GM12864 (cell line): ENCODE results near the gene ANO5.

Source experiments
- DNase-seq: peaks from one replicate; pipeline ENCODE4 v3.0.0-alpha.2; 2011; ENCODE audit warnings: low read depth
- H3K4me3 ChIP-seq: 2 replicates; pipeline ENCODE4 v1.5.1; 2011; ENCODE audit warnings: mild to moderate bottlenecking, low read depth, low read length, control low read depth
- TF ChIP-seq, protein P1 (sequence below): IDR thresholded peaks from 2 replicates; pipeline ENCODE4 v1.5.1; 2011; ENCODE audit warnings: low read depth, mild to moderate bottlenecking, moderate library complexity, low read length, control low read depth, inconsistent platforms; ENCODE audit errors: missing control alignments

ANO5 gene

DNA sequence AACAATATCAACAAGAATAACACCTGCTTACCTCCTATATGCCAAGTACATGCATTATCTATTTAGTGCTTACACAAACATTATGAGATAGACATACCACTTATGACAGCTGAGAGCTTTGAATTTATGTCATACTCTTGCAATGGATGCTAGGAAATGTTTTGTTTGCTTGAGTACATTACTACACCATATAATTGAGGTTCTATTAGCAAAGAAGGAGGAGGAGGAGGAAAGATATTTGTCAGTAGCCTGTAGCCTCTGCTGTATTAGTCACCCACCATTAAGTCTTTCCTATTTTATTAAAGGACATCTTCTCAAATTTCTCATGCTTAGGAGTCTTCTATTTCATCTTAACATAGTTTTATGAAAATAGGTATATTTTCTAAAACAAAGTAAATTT lies 6.4 kb downstream of the ANO5 start:
- TF ChIP-seq, protein P1, sequence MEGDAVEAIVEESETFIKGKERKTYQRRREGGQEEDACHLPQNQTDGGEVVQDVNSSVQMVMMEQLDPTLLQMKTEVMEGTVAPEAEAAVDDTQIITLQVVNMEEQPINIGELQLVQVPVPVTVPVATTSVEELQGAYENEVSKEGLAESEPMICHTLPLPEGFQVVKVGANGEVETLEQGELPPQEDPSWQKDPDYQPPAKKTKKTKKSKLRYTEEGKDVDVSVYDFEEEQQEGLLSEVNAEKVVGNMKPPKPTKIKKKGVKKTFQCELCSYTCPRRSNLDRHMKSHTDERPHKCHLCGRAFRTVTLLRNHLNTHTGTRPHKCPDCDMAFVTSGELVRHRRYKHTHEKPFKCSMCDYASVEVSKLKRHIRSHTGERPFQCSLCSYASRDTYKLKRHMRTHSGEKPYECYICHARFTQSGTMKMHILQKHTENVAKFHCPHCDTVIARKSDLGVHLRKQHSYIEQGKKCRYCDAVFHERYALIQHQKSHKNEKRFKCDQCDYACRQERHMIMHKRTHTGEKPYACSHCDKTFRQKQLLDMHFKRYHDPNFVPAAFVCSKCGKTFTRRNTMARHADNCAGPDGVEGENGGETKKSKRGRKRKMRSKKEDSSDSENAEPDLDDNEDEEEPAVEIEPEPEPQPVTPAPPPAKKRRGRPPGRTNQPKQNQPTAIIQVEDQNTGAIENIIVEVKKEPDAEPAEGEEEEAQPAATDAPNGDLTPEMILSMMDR: no peak
- H3K4me3 ChIP-seq: no peak overlapping the region
- DNase-seq: no peak

DNA sequence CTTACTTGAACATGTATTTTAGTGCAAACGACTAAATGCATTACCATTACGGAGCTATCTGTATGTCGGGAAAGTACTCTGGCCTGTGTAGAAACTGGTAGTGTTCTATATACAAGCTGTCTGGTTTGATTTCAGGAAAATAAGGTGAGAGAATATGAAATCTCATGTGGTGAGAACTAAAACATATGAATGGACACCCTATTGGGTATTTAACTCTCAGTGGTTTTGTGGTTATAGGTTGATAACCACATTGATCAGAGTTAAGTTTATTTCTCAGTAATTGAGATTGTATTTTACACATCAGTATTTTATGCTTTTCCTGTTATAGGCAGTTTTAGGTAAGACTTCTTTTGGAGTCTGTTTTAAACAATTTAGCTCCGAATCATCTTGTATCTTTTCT lies 10.4 kb downstream of the ANO5 start:
- no peak for DNase-seq
- no peak overlapping the region for H3K4me3 ChIP-seq
- TF ChIP-seq, protein P1: no peak

DNA sequence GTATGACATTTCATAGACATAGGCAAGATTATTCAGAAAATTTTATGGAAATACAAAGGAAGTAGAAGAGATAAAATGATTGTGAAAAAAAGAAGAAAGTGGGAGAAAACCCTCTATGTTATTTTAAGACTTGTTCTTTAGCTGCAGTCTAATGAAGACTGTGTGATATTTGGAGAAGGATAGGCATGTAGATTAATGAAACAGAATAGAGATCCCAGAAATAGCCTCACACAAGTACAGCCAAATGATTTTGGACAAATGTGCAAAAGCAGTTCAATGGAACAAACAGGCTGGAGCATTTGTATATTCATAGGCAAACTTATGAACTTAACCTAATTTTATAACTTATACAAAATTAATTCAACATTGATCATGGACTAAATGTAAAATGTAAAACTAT lies 14.3 kb downstream of the ANO5 start:
- DNase-seq: no peak
- TF ChIP-seq, protein P1: no peak
- H3K4me3 ChIP-seq: no peak overlapping the region

DNA sequence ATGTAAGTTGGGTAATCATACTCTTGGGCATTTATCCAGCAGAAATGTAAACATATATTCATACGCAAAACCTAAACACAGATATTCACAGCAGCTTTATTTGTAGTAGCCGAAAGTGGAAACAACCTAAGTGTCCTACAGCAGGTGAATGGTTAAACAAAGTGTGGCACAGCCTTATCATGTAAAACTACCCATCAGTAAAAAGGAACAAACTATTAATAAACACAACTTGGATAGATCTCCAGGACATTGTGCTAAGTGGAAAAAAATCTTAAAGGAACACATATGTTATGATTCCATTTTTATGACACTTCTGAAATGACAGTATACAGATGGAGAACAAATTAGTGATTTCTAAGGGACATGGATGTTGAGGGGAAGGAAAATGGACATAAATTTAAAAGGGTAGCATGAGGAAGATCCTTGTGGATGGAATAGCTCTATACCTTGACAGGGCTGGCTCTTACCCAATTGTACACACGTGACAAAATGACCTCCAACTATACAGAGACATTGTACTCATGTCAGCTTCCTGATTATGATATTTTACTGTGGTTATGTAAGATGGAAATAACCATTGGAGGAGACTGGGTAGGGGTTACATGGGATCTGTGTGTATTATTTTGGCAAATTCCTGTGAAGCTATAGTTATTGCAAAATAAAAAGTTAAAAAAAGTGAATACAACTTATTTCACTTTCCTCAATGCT lies 15.4 kb downstream of the ANO5 start:
- TF ChIP-seq, protein P1: no peak
- DNase-seq: no peak
- H3K4me3 ChIP-seq: no peak overlapping the region

DNA sequence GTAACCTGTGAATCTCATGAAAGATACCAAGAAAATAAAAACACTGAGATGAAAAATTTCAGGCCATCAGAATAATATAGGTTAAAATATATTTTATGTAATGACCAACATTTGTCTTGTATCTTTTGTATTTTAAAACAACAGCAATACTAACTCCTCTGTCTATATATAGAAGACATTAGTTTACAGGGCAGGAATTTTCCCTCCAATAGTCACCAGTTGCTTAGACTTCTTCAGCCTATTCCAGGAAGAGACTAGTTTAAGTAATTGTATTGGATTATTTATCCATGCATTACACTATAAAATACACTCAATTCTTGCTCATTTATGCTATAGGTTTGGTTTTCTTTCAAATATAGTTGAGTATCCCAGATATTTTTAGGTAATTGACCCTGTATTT lies 24.1 kb downstream of the ANO5 start:
- H3K4me3 ChIP-seq: no peak overlapping the region
- DNase-seq: no peak
- TF ChIP-seq, protein P1: no peak

DNA sequence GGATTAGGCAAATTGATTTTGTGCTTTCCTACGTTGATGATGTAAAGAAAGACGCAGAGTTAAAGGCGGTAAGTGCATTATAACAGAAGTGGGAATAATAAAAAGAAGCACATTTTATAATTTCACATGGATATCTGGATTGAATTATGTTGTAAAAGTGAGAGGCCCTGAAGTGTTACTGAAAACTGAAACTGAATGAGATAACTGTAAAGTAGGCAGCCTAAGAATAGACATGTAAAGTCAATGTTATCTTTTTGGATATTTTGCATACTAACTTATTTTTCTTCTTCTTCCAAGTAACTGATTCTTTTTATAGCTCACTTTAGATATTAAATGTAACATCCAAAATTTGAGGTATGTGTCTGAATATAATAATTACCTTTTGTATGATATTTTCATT lies 28.3 kb downstream of the ANO5 start:
- TF ChIP-seq, protein P1: no peak
- no peak for DNase-seq
- no peak overlapping the region for H3K4me3 ChIP-seq

DNA sequence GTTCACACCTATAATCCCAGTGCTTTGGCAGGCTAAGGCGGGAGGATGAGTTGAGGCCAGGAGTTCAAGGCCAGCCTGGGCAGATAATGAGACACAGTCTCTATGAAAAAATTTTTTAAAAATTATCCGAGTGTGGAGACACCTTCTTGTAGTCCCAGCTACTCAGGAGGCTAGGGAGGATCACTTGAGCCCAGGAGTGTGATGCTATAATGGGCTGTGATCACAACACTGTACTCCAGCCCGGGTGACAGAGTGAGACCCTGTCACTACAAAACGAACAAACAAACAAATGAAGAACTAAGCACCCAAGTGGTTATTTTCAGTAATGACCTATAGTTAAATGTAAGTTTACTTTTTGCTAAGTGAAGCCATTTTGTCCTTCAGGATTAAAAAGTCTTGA lies 32.3 kb downstream of the ANO5 start:
- TF ChIP-seq, protein P1: no peak

More for the DNA sequence above, 32.3 kb downstream of the ANO5 start:
- H3K4me3 ChIP-seq: no peak overlapping the region
- DNase-seq: no peak
